Ishikawa (cell line): ENCODE results near the gene MAGI2.

Source experiments
- CEBPB ChIP-seq: IDR thresholded peaks from 2 replicates; pipeline ENCODE4 v1.6.1; 2012
- FOXM1 ChIP-seq: IDR thresholded peaks from 2 replicates; pipeline ENCODE4 v1.6.1; 2012; ENCODE audit warnings: low read depth, borderline replicate concordance
- MAX ChIP-seq: IDR thresholded peaks from 2 replicates; pipeline ENCODE4 v1.6.1; 2012
- REST ChIP-seq: IDR thresholded peaks from 2 replicates; pipeline ENCODE4 v1.6.1; 2012; ENCODE audit warnings: low read depth, mild to moderate bottlenecking
- TAF1 ChIP-seq: IDR thresholded peaks from 2 replicates; pipeline ENCODE4 v1.6.1; 2012; ENCODE audit warnings: low read depth, mild to moderate bottlenecking
- YY1 ChIP-seq: IDR thresholded peaks from 2 replicates; pipeline ENCODE4 v1.6.1; 2012; ENCODE audit warnings: low read depth

- TF ChIP-seq FOXM1 (no peak), CEBPB (no peak), MAX (no peak), TAF1 (no peak), YY1 (no peak), REST (no peak)
Observed at GRCh38 chr7:79412438-79412837, 41.0 kb downstream of the MAGI2 start.
